ENCODE data around the gene GTF3C5.
A peak's percentile ranks its signal among the peaks of the same experiment; 100 is the strongest.

Gene GTF3C5, protein sequence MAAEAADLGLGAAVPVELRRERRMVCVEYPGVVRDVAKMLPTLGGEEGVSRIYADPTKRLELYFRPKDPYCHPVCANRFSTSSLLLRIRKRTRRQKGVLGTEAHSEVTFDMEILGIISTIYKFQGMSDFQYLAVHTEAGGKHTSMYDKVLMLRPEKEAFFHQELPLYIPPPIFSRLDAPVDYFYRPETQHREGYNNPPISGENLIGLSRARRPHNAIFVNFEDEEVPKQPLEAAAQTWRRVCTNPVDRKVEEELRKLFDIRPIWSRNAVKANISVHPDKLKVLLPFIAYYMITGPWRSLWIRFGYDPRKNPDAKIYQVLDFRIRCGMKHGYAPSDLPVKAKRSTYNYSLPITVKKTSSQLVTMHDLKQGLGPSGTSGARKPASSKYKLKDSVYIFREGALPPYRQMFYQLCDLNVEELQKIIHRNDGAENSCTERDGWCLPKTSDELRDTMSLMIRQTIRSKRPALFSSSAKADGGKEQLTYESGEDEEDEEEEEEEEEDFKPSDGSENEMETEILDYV

DNA sequence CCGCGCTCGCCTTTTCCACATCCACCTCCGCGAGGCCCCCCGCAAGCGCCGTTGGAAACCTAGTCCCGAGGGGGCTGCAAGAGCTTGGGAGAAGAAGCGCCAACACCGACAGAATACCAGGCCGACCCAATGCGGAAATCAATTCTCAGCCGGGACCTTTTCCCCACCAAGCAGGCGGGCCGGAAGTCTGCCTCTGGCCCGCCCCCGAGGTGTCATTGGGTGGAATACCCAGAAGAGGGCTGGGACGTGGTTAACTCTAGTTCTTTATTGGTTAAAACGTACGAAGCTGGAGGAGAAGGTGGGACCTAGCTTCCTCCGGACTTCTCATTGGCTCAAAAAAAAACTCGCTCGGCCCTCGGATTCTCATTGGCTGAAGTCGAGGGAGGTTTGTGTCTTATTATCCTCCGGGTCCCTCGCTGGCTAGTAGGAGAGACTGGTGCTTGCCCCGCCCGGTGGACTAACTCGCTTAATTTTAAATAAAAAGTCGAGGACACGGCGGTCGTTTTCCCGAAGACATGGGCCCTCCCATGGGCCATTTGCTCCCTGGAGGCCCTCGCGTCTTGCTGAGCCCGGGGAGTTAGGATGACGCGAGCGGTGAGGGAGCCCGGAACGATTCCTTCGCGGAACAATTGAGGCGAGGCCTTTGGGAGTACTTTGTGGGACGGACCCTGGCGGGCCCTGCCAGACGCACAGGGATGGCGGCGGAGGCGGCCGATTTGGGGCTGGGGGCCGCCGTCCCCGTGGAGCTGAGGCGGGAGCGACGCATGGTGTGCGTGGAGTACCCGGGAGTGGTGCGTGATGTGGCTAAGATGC is at the start of gene GTF3C5:
Gene GTF3C5, plus strand, starts transcription at position 681 of the 813 bp plus-strand sequence. Its CDS starts 15 bp downstream, at position 696.
- peak; percentile 98 for DNase-seq (ENCODE audit: low read depth)
- peak within 1 kb of the TSS; percentile 99 for H3K4me3 ChIP-seq (ENCODE audit: low read depth, low read length)
- TF ChIP-seq, protein P1, sequence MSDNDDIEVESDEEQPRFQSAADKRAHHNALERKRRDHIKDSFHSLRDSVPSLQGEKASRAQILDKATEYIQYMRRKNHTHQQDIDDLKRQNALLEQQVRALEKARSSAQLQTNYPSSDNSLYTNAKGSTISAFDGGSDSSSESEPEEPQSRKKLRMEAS (IDR thresholded peaks at IDR 0.05; ENCODE audit: low read depth, low read length): no peak
- TF ChIP-seq MYC (IDR thresholded peaks at IDR 0.05; ENCODE audit: low read depth, low read length): peak; percentile 59; the same call in 1 of the 2 replicates
- TF ChIP-seq, protein P2, sequence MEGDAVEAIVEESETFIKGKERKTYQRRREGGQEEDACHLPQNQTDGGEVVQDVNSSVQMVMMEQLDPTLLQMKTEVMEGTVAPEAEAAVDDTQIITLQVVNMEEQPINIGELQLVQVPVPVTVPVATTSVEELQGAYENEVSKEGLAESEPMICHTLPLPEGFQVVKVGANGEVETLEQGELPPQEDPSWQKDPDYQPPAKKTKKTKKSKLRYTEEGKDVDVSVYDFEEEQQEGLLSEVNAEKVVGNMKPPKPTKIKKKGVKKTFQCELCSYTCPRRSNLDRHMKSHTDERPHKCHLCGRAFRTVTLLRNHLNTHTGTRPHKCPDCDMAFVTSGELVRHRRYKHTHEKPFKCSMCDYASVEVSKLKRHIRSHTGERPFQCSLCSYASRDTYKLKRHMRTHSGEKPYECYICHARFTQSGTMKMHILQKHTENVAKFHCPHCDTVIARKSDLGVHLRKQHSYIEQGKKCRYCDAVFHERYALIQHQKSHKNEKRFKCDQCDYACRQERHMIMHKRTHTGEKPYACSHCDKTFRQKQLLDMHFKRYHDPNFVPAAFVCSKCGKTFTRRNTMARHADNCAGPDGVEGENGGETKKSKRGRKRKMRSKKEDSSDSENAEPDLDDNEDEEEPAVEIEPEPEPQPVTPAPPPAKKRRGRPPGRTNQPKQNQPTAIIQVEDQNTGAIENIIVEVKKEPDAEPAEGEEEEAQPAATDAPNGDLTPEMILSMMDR (IDR thresholded peaks at IDR 0.05; ENCODE audit: low read depth, low read length): no peak
- peak; percentile 78 for TF ChIP-seq POLR2A (IDR thresholded peaks at IDR 0.05; ENCODE audit: extremely low read depth, insufficient read length)

DNA sequence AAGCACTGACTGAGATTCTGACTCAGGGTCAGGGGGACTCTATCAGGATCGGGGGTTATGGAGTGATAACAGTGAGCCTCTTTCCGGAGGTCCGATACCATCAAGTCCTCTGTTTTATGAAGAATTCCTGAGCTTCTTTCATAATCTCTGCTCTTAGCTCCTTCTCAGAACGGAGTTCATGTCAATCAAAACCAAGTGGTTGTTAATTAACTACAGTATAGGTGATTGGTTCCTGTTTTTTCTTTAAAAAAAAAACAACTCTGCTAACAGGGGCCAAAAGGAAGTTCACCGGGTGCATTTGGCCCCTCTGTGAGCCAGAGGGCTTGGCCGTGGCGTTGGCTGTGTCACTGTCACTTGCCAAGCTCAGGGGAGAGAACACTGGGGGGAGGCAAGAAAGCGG is 48.3 kb upstream of the GTF3C5 start:
- DNase-seq (ENCODE audit: low read depth): peak; percentile 73
- no peak for TF ChIP-seq POLR2A (IDR thresholded peaks at IDR 0.05; ENCODE audit: extremely low read depth, insufficient read length)
- TF ChIP-seq, protein P2 (IDR thresholded peaks at IDR 0.05; ENCODE audit: low read depth, low read length): no peak
- TF ChIP-seq, protein P1 (IDR thresholded peaks at IDR 0.05; ENCODE audit: low read depth, low read length): no peak
- TF ChIP-seq MYC (IDR thresholded peaks at IDR 0.05; ENCODE audit: low read depth, low read length): no peak
- no peak overlapping the region for H3K4me3 ChIP-seq (ENCODE audit: low read depth, low read length)

DNA sequence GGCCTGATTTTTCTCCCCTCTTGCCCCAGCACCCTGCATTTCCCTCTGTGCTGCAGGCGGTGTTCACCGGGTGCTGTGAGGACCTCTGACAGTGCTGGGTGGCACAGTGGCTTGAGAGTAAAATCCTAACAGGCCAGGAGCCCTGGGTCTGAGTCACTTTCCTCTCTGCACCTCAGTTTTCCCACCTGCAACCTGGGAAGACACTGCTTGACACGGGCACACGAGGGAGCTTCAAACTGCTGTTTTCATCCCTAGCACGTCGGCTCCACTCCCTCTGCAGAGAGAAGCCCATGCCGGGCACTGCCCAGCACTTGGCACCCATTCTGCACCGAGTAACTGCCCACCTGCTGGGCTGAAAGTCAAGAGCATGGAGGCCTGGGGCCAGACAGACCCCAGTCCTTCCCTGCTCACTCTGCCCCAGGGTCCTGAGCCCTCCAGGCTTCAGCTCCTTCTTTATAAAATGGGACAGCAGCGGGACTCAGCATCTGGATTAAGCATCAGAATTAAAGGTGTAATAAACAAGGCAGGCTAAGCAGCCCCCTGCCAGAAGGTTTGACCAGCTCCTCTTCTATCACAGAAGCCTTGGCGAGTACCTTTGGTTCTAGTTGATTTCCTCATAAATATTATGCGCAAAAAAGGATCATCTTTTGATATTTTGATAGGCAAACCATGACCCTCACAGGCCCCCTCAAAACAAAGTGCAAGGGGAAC is 47.2 kb upstream of the GTF3C5 start:
- TF ChIP-seq, protein P2 (IDR thresholded peaks at IDR 0.05; ENCODE audit: low read depth, low read length): no peak
- TF ChIP-seq MYC (IDR thresholded peaks at IDR 0.05; ENCODE audit: low read depth, low read length) (no peak), POLR2A (IDR thresholded peaks at IDR 0.05; ENCODE audit: extremely low read depth, insufficient read length) (no peak)
- TF ChIP-seq, protein P1 (IDR thresholded peaks at IDR 0.05; ENCODE audit: low read depth, low read length): no peak
- DNase-seq (ENCODE audit: low read depth): no peak
- H3K4me3 ChIP-seq (ENCODE audit: low read depth, low read length): no peak overlapping the region

DNA sequence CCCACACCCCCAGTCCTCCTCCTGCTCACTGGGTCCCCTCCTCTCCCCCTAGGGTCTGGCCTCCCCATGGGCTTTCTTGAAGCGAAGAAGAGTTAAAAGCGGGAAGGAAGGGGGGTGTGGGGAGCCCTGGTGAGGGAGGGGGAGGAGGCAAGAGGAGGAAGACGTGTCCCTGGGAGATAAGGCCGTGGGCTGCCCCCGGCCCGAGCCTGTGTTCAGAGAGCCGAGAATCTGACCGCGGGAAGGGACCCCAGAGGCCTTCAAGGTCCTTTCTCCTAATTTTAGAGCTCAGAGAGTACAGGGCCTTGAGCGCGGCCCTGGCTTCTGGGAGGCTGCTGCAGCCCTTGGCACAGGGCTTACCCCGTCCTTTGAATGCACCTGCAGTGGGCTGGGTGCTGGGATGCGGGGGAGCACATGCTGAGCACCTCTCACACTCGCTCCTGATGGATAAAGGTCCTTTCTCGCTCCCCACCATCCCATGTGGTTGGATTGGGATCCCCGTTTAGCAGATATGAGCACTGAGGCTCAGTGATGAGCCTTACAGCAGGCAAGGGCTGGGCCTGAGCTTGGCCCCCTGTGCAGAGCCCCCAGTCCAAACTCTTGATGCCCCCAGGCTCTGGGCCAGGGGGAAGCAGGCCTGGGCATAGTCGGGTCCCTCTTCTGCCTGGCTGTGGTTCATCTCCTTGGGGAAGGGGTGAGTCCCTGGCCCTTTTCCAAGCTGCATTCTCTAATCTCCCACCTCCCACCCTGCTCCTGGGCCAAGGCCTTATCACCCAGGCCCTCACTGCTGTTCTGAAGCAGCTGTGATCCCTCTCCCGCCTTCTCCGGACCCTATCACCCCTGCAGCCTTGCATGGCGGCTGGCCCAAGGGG is 46.4 kb upstream of the GTF3C5 start:
- DNase-seq (ENCODE audit: low read depth): peak; percentile 77
- TF ChIP-seq, protein P2 (IDR thresholded peaks at IDR 0.05; ENCODE audit: low read depth, low read length): no peak
- no peak for TF ChIP-seq MYC (IDR thresholded peaks at IDR 0.05; ENCODE audit: low read depth, low read length)
- TF ChIP-seq, protein P1 (IDR thresholded peaks at IDR 0.05; ENCODE audit: low read depth, low read length): no peak
- no peak overlapping the region for H3K4me3 ChIP-seq (ENCODE audit: low read depth, low read length)

DNA sequence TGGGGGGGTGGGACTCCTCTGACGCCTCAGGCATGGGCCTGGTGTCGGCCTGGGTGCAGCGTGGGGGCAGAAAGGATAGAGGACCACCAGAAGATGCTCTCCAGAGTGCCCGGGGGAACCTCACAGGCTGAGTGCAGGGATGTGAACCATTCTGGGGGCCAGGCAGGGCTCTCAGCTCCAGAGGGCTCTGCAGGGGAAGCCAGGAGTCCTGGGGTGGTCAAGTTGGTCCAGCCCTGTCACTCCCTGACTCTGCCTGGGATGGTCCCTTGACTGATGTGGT is 45.8 kb upstream of the GTF3C5 start:
- no peak overlapping the region for H3K4me3 ChIP-seq (ENCODE audit: low read depth, low read length)
- TF ChIP-seq MYC (IDR thresholded peaks at IDR 0.05; ENCODE audit: low read depth, low read length): no peak
- no peak for TF ChIP-seq POLR2A (IDR thresholded peaks at IDR 0.05; ENCODE audit: extremely low read depth, insufficient read length)
- TF ChIP-seq, protein P2 (IDR thresholded peaks at IDR 0.05; ENCODE audit: low read depth, low read length): no peak
- TF ChIP-seq, protein P1 (IDR thresholded peaks at IDR 0.05; ENCODE audit: low read depth, low read length): no peak
- DNase-seq (ENCODE audit: low read depth): no peak
